Measurements from ENCODE around the gene TBC1D1. TPM values are rescaled to one million over a fixed set of nuclear protein-coding genes. Genes with fewer than 3 reads are reported as not detected.

The TBC1D1 gene
- total RNA-seq, 1 donor from 2014 or later: 78.9 TPM

DNA sequence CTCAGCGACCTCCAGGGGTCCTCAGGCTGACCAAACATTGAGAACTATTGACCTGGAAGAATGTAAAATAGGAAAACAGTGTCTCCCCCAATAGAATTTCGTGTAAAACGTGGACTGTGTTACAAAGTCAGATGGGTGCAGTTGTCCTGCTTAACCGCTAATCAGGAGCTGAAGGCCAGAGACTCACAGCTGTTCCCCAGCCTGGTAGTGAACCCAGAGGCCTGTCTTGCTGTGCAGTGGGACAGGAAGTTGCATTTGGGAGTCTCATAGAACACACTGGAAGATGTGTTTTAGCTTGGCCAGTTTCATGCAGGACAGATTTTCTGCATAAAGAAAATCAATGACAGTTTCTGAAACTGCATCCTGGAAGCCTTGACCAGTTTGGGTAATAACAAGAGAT is 220.8 kb downstream of the TBC1D1 start:
- Mint-ChIP-seq H3K9me3 (no peaks in the 10 kb centered on the region), H3K4me3 (no peak overlapping the region), H3K27me3 (ENCODE audit: low read depth) (no peaks in the 10 kb centered on the region), H3K36me3 (peaks cover 26% of the 10 kb centered on the region), H3K27ac (no peak overlapping the region), H3K4me1 (peaks cover 31% of the 10 kb centered on the region)
- TF ChIP-seq CTCF (IDR thresholded peaks at IDR 0.05; ENCODE audit: unreplicated experiment): no peak
- no peak for DNase-seq (ENCODE audit: low spot score in 2 of 2, unreplicated experiment in 2 of 2)

DNA sequence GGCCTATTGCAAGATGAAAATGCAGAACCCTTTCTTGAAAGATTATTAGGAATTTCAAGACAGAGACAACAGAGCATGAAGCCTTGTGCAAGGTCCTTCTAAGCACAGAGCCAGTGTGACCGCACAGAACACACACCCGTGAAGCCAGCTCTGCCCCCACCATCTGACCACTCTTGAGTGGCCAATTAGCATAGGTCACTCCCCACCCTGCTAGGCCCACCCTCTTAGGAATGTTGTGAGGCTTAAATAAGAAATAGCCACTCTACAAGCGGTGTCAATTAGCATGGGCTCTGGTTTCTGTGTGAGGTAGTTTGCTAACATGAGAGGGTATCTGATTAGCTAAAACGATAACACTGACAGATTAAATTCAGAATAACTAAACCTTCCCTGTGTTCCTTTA is 222.2 kb downstream of the TBC1D1 start:
- peaks cover 26% of the 10 kb centered on the region for H3K4me1 Mint-ChIP-seq
- H3K27ac Mint-ChIP-seq: no peak overlapping the region

GRCh38 chr4:38113551-38113950 is 222.7 kb downstream of the TBC1D1 start:
- Mint-ChIP-seq H3K4me1 (peaks cover 26% of the 10 kb centered on the region), H3K27ac (no peak overlapping the region), H3K36me3 (peaks cover 23% of the 10 kb centered on the region)

More for the DNA sequence above, 222.2 kb downstream of the TBC1D1 start:
- TF ChIP-seq CTCF (IDR thresholded peaks at IDR 0.05; ENCODE audit: unreplicated experiment): no peak
- no peak for DNase-seq (ENCODE audit: low spot score in 2 of 2, unreplicated experiment in 2 of 2)
- Mint-ChIP-seq H3K9me3 (no peaks in the 10 kb centered on the region), H3K27me3 (ENCODE audit: low read depth) (no peaks in the 10 kb centered on the region), H3K4me3 (no peak overlapping the region), H3K36me3 (peaks cover 24% of the 10 kb centered on the region)

DNA sequence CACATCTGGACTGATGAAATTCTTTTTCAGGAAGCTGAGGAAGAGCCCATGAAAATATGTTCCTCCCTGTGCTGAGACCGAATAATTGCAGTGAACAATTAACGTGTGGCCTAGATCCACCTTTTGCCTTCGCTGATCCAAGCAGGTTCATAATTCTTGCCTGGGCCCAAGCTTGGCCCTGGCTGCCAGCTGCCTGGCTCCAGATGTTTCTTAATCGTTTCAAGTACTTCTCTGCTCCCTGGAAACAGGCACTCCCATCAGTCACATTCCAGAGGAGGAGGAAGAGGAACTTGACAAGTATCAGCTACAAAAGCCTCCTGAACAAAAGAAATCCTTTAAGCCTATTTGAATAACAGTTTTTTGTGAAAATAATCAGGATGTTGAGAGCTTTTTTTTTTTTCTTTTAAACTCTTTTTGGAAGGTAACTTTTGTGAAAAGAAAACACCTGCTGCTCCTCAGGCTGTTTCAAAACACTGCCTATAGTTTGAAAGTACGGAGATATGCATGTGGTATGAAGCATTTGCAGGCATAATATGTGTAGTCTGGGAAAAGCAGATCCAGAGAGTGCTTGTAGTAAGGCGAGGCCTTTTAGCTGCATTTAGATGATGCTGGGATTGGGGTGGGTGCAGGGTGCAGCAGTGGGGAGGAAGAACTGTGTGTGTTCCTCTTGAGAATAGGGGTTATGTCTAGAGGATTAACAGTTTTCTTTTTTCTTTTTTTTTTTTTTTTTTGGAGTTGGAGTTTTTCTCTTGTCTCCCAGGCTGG is 223.7 kb downstream of the TBC1D1 start:
- Mint-ChIP-seq H3K36me3 (peaks cover 19% of the 10 kb centered on the region), H3K9me3 (no peaks in the 10 kb centered on the region), H3K27ac (peak overlapping the region; percentile 52), H3K4me1 (peaks cover 33% of the 10 kb centered on the region), H3K4me3 (no peak overlapping the region), H3K27me3 (ENCODE audit: low read depth) (no peaks in the 10 kb centered on the region)
- TF ChIP-seq CTCF (IDR thresholded peaks at IDR 0.05; ENCODE audit: unreplicated experiment): no peak
- no peak for DNase-seq (ENCODE audit: low spot score in 2 of 2, unreplicated experiment in 2 of 2)

More at GRCh38 chr4:38113551-38113950, 222.7 kb downstream of the TBC1D1 start:
- DNase-seq (ENCODE audit: low spot score in 2 of 2, unreplicated experiment in 2 of 2): no peak
- H3K27me3 Mint-ChIP-seq (ENCODE audit: low read depth): no peaks in the 10 kb centered on the region
- no peak for TF ChIP-seq CTCF (IDR thresholded peaks at IDR 0.05; ENCODE audit: unreplicated experiment)
- no peaks in the 10 kb centered on the region for H3K9me3 Mint-ChIP-seq
- H3K4me3 Mint-ChIP-seq: no peak overlapping the region

DNA sequence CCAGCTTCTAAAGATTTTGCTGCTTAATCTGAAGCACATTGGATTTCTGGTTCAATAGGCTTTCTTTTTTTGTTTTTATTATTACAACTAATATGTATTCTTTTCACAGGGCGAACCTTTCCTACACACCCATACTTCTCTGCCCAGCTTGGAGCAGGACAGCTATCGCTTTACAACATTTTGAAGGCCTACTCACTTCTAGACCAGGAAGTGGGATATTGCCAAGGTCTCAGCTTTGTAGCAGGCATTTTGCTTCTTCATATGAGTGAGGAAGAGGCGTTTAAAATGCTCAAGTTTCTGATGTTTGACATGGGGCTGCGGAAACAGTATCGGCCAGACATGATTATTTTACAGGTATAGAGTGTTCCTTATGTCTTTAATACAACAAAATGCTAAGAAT is 224.7 kb downstream of the TBC1D1 start:
- no peaks in the 10 kb centered on the region for H3K27me3 Mint-ChIP-seq (ENCODE audit: low read depth)
- H3K4me1 Mint-ChIP-seq: peaks cover 38% of the 10 kb centered on the region

More for the DNA sequence above, 224.7 kb downstream of the TBC1D1 start:
- TF ChIP-seq CTCF (IDR thresholded peaks at IDR 0.05; ENCODE audit: unreplicated experiment): no peak
- H3K36me3 Mint-ChIP-seq: peaks cover 16% of the 10 kb centered on the region
- no peaks in the 10 kb centered on the region for H3K9me3 Mint-ChIP-seq
- no peak overlapping the region for H3K4me3 Mint-ChIP-seq
- DNase-seq (ENCODE audit: low spot score in 2 of 2, unreplicated experiment in 2 of 2): no peak
- no peak overlapping the region for H3K27ac Mint-ChIP-seq

All from mesothelial cell of epicardium (in vitro differentiated cells).